SH-SY5Y (cell line): Measurements from ENCODE around the gene INO80.

ENCODE experiments used
- GATA2 ChIP-seq: IDR thresholded peaks from 2 replicates; pipeline ENCODE4 v1.6.1; 2011; ENCODE audit warnings: mild to moderate bottlenecking, low read depth, low read length
- GATA3 ChIP-seq: IDR thresholded peaks from 2 replicates; pipeline ENCODE4 v1.6.1; 2011; ENCODE audit warnings: low read depth, mild to moderate bottlenecking, low read length, moderate library complexity

DNA sequence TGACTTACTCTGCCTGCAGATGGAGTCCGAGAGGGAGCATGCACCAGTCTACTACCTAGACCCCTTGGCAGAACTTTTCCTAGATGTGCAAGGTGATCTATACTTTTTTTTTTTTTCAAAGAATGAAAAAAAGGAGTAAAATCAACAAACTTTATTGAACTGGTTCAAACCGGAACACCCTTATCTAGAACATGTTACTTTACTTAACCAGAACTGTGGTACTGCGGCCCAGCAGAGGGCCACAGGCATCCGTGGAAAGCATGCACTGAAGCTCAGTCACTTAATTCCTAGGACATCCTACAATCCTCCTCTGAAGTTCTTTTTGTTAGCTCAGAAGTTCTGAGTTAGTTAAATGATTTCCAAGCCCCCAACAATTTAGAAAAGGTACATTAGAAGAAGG lies 141.2 kb downstream of the INO80 start:
- TF ChIP-seq GATA2 (no peak), GATA3 (no peak)
